Measurements from ENCODE around the gene WFIKKN1. TPM values are rescaled to one million over a fixed set of nuclear protein-coding genes. Genes with fewer than 3 reads are reported as not detected.

The WFIKKN1 gene
- total and polyA plus RNA-seq, 5 donors from 2014 or later = 0.22 TPM; not detected in 4

DNA sequence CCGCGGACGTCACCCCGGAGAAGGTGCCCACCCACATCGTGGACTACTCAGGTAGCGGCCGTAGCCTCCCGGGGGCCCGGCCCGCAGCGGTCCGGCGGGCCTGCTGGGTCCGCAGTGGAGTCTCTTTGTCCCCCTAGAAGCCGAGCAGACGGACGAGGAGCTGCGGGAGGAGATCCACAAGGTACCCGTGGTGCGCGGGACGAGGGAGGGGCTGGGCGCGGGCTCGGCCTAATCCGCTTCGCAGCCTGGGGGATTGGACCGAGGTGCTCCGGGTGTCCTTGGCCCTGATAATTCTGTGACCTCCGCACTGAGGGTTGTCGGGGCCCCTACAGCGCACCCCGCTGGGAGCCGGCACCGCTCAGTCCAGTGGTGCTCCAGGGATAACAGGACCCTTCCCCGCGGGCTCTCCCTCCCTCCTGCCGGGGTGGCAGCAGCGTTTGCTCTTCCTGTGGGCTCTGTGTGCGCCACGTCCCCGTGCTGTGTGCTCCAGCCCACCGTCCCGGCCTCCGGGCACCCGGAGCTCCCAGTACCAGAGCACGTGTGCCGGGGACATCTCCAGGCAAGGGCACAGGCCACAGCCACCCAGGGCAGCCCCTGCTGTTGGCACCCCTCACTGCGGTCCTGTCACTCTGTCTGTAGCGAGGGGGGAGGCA is 37.9 kb downstream of the WFIKKN1 start:
- H3K9me3 Mint-ChIP-seq = no peaks in the 10 kb centered on the region
- no peak for DNase-seq
- peak overlapping the region in 1 of 3 donors; percentile 67 for H3K27ac Mint-ChIP-seq
- peak overlapping the region; percentile 75 for H3K27ac ChIP-seq (ENCODE audit: insufficient read depth, low read length, poor library complexity, severe bottlenecking)
- no peaks in the 10 kb centered on the region for H3K27me3 ChIP-seq (ENCODE audit: control insufficient read depth, insufficient read depth, low read length)
- H3K4me1 Mint-ChIP-seq = peaks cover 0 to 12% (median 2%) of the 10 kb centered on the region in 4 donors
- H3K4me3 ChIP-seq (ENCODE audit: low read depth, low read length) = no peak overlapping the region
- ATAC-seq (ENCODE audit: low read depth in 2 of 2) = no peak
- H3K27me3 Mint-ChIP-seq = no peaks in the 10 kb centered on the region
- no peaks in the 10 kb centered on the region for H3K36me3 Mint-ChIP-seq
- peaks cover 25% of the 10 kb centered on the region for H3K4me1 ChIP-seq (ENCODE audit: control insufficient read depth, insufficient read depth, low read length, poor library complexity, severe bottlenecking)
- H3K9me3 ChIP-seq (ENCODE audit: control insufficient read depth in 2 of 2, low read length in 2 of 2) = no peaks in the 10 kb centered on the region
- peaks cover 17% of the 10 kb centered on the region for H3K36me3 ChIP-seq (ENCODE audit: control insufficient read depth, insufficient read depth, low read length)
- peak overlapping the region in 3 of 4 donors; percentile 75 to 91 (median 78) for H3K4me3 Mint-ChIP-seq

GRCh38 chr16:669666-670065 is 38.9 kb downstream of the WFIKKN1 start:
- H3K36me3 Mint-ChIP-seq = no peaks in the 10 kb centered on the region
- ATAC-seq (ENCODE audit: low read depth in 2 of 2) = no peak
- H3K27me3 Mint-ChIP-seq = no peaks in the 10 kb centered on the region
- H3K27ac Mint-ChIP-seq = peak overlapping the region in 1 of 3 donors; percentile 65
- no peaks in the 10 kb centered on the region for H3K27me3 ChIP-seq (ENCODE audit: control insufficient read depth, insufficient read depth, low read length)
- no peaks in the 10 kb centered on the region for H3K9me3 ChIP-seq (ENCODE audit: control insufficient read depth in 2 of 2, low read length in 2 of 2)
- H3K4me3 Mint-ChIP-seq = peak overlapping the region; percentile 38 to 75 (median 60)
- peaks cover 26% of the 10 kb centered on the region for H3K4me1 ChIP-seq (ENCODE audit: control insufficient read depth, insufficient read depth, low read length, poor library complexity, severe bottlenecking)
- peaks cover 17% of the 10 kb centered on the region for H3K36me3 ChIP-seq (ENCODE audit: control insufficient read depth, insufficient read depth, low read length)
- no peaks in the 10 kb centered on the region for H3K9me3 Mint-ChIP-seq
- H3K4me3 ChIP-seq (ENCODE audit: low read depth, low read length) = no peak overlapping the region
- peaks cover 0 to 13% (median 2%) of the 10 kb centered on the region in 4 donors for H3K4me1 Mint-ChIP-seq
- H3K27ac ChIP-seq (ENCODE audit: insufficient read depth, low read length, poor library complexity, severe bottlenecking) = no peak overlapping the region
- no peak for DNase-seq

GRCh38 chr16:670485-671352 is 39.9 kb downstream of the WFIKKN1 start:
- Histone ChIP-seq H3K27ac (ENCODE audit: insufficient read depth, low read length, poor library complexity, severe bottlenecking) (no peak overlapping the region), H3K36me3 (ENCODE audit: control insufficient read depth, insufficient read depth, low read length) (peaks cover 17% of the 10 kb centered on the region), H3K9me3 (ENCODE audit: control insufficient read depth in 2 of 2, low read length in 2 of 2) (no peaks in the 10 kb centered on the region), H3K4me1 (ENCODE audit: control insufficient read depth, insufficient read depth, low read length, poor library complexity, severe bottlenecking) (peaks cover 36% of the 10 kb centered on the region), H3K4me3 (ENCODE audit: low read depth, low read length) (no peak overlapping the region), H3K27me3 (ENCODE audit: control insufficient read depth, insufficient read depth, low read length) (no peaks in the 10 kb centered on the region)
- Mint-ChIP-seq H3K4me3 (peak overlapping the region in 3 of 4 donors; percentile 66 to 71 (median 67)), H3K4me1 (peaks cover 0 to 20% (median 2%) of the 10 kb centered on the region in 4 donors), H3K9me3 (no peaks in the 10 kb centered on the region), H3K27me3 (no peaks in the 10 kb centered on the region), H3K27ac (no peak overlapping the region), H3K36me3 (no peaks in the 10 kb centered on the region)
- no peak for ATAC-seq (ENCODE audit: low read depth in 2 of 2)
- DNase-seq = no peak

- Histone ChIP-seq H3K36me3 (ENCODE audit: control insufficient read depth, insufficient read depth, low read length) (peaks cover 17% of the 10 kb centered on the region), H3K9me3 (ENCODE audit: control insufficient read depth in 2 of 2, low read length in 2 of 2) (no peaks in the 10 kb centered on the region), H3K27ac (ENCODE audit: insufficient read depth, low read length, poor library complexity, severe bottlenecking) (no peak overlapping the region), H3K27me3 (ENCODE audit: control insufficient read depth, insufficient read depth, low read length) (no peaks in the 10 kb centered on the region), H3K4me1 (ENCODE audit: control insufficient read depth, insufficient read depth, low read length, poor library complexity, severe bottlenecking) (peaks cover 36% of the 10 kb centered on the region), H3K4me3 (ENCODE audit: low read depth, low read length) (no peak overlapping the region)
- Mint-ChIP-seq H3K4me1 (peaks cover 0 to 20% (median 2%) of the 10 kb centered on the region in 4 donors), H3K4me3 (peak overlapping the region in 3 of 4 donors; percentile 56 to 66 (median 61)), H3K27me3 (no peaks in the 10 kb centered on the region), H3K36me3 (no peaks in the 10 kb centered on the region), H3K27ac (no peak overlapping the region), H3K9me3 (no peaks in the 10 kb centered on the region)
- DNase-seq (no peak), ATAC-seq (ENCODE audit: low read depth in 2 of 2) (no peak)
Measured at GRCh38 chr16:671353-672131, 40.8 kb downstream of the WFIKKN1 start.

DNA sequence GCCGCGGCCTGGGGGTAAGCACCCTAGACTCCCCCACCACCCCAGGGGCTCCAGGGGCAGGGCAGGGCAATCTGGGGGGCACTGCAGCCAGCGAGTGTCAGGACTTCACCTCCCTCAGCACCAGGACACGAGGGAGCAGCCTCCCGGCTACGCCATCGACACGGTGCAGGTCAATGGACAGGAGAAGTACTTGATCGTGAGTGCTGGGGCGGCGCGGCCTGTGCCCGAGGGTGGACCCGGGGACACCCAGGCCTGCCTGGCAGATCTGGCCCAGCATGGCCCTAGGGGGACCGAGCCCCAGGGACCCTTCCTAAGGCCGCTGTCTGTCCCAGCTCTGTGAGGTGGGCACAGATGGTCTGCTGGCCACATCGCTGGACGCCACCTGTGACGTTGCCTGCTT is 41.6 kb downstream of the WFIKKN1 start:
- ATAC-seq (ENCODE audit: low read depth in 2 of 2) (no peak), DNase-seq (no peak)
- no peaks in the 10 kb centered on the region for H3K9me3 ChIP-seq (ENCODE audit: control insufficient read depth in 2 of 2, low read length in 2 of 2)
- no peaks in the 10 kb centered on the region for H3K27me3 ChIP-seq (ENCODE audit: control insufficient read depth, insufficient read depth, low read length)
- H3K4me1 ChIP-seq (ENCODE audit: control insufficient read depth, insufficient read depth, low read length, poor library complexity, severe bottlenecking) = peaks cover 29% of the 10 kb centered on the region
- H3K36me3 Mint-ChIP-seq = no peaks in the 10 kb centered on the region
- H3K27ac ChIP-seq (ENCODE audit: insufficient read depth, low read length, poor library complexity, severe bottlenecking) = no peak overlapping the region
- no peak overlapping the region for H3K4me3 ChIP-seq (ENCODE audit: low read depth, low read length)
- peaks cover 0 to 26% (median 2%) of the 10 kb centered on the region in 4 donors for H3K4me1 Mint-ChIP-seq
- H3K27me3 Mint-ChIP-seq = no peaks in the 10 kb centered on the region
- H3K36me3 ChIP-seq (ENCODE audit: control insufficient read depth, insufficient read depth, low read length) = peaks cover 17% of the 10 kb centered on the region
- no peak overlapping the region for H3K4me3 Mint-ChIP-seq
- no peaks in the 10 kb centered on the region for H3K9me3 Mint-ChIP-seq
- H3K27ac Mint-ChIP-seq = no peak overlapping the region

DNA sequence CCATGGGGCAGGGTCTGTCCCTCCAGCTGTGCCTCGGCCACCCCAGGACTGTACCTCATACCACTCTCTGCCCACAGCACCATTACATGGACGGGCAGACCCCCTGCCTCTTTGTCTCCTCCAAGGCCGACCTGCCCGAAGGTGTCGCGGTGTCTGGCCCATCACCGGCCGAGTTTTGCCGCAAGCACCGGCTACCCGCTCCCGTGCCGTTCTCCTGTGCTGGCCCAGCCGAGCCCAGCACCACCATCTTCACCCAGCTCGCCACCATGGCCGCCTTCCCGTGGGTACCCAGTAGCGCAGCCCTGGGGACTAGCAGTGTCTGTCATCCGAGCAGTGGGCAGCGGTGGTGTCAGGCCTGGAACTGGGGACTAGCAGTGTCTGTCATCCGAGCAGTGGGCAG is 42.1 kb downstream of the WFIKKN1 start:
- Histone ChIP-seq H3K27me3 (ENCODE audit: control insufficient read depth, insufficient read depth, low read length) (no peaks in the 10 kb centered on the region), H3K36me3 (ENCODE audit: control insufficient read depth, insufficient read depth, low read length) (peaks cover 17% of the 10 kb centered on the region), H3K4me3 (ENCODE audit: low read depth, low read length) (no peak overlapping the region), H3K4me1 (ENCODE audit: control insufficient read depth, insufficient read depth, low read length, poor library complexity, severe bottlenecking) (peaks cover 24% of the 10 kb centered on the region), H3K9me3 (ENCODE audit: control insufficient read depth in 2 of 2, low read length in 2 of 2) (no peaks in the 10 kb centered on the region), H3K27ac (ENCODE audit: insufficient read depth, low read length, poor library complexity, severe bottlenecking) (no peak overlapping the region)
- Mint-ChIP-seq H3K4me3 (peak overlapping the region in 2 of 4 donors; percentile 28 to 43), H3K27me3 (no peaks in the 10 kb centered on the region), H3K9me3 (no peaks in the 10 kb centered on the region), H3K27ac (no peak overlapping the region), H3K36me3 (no peaks in the 10 kb centered on the region), H3K4me1 (peaks cover 0 to 21% (median 0%) of the 10 kb centered on the region in 4 donors)
- DNase-seq = no peak
- ATAC-seq (ENCODE audit: low read depth in 2 of 2) = no peak

DNA sequence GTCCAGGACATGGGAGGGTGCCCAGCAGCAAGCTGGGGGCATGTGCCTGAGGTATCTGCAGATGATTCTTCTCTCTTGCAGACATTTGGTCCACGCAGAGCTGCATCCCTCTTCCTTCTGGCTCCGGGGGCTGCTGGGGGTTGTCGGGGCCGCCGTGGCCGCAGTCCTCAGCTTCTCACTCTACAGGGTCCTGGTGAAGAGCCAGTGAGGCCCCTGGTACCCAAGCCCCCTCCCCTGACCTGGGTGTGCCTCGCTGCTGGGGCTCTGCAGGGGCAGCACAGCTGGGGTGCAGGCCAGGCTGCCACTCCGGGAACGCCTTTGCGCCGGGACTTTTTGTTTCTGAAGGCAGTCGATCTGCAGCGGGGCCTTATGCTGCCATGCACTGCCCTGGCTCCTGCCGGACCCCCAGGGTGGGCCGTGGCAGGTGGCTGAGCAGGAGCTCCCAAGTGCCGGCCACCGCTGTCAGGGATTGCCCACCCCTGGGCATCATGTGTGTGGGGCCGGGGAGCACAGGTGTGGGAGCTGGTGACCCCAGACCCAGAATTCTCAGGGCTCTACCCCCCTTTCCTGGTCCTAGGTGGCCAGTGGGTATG is 42.7 kb downstream of the WFIKKN1 start:
- no peak overlapping the region for H3K4me3 Mint-ChIP-seq
- no peaks in the 10 kb centered on the region for H3K27me3 Mint-ChIP-seq
- H3K4me3 ChIP-seq (ENCODE audit: low read depth, low read length) = no peak overlapping the region
- H3K27me3 ChIP-seq (ENCODE audit: control insufficient read depth, insufficient read depth, low read length) = no peaks in the 10 kb centered on the region
- H3K9me3 Mint-ChIP-seq = no peaks in the 10 kb centered on the region
- H3K27ac Mint-ChIP-seq = no peak overlapping the region
- no peak overlapping the region for H3K27ac ChIP-seq (ENCODE audit: insufficient read depth, low read length, poor library complexity, severe bottlenecking)
- ATAC-seq (ENCODE audit: low read depth in 2 of 2) = no peak
- H3K36me3 ChIP-seq (ENCODE audit: control insufficient read depth, insufficient read depth, low read length) = peaks cover 17% of the 10 kb centered on the region
- no peaks in the 10 kb centered on the region for H3K9me3 ChIP-seq (ENCODE audit: control insufficient read depth in 2 of 2, low read length in 2 of 2)
- peaks cover 0 to 19% (median 0%) of the 10 kb centered on the region in 4 donors for H3K4me1 Mint-ChIP-seq
- peaks cover 21% of the 10 kb centered on the region for H3K4me1 ChIP-seq (ENCODE audit: control insufficient read depth, insufficient read depth, low read length, poor library complexity, severe bottlenecking)
- H3K36me3 Mint-ChIP-seq = no peaks in the 10 kb centered on the region
- no peak for DNase-seq
